ENCODE data around the gene YWHAH. TPM values are rescaled to one million over a fixed set of nuclear protein-coding genes. Genes with fewer than 3 reads are reported as not detected.
A peak's percentile ranks its signal among the peaks of the same experiment; 100 is the strongest.

YWHAH gene
- polyA plus RNA-seq, 2 of the 4 experiments (the other 2 are of a cell fraction) = 91.9 to 137 TPM

- ChIA-PET POLR2A (no interaction called here), CTCF (interaction anchor here (0.8 to 1.4 kb wide), 2 partner anchors 28 to 71 kb away, joined by 3 to 4 read pairs; no protein-coding TSS in a partner anchor)
- WGBS (ENCODE audit: missing lambda C conversion rate) = 96% methylated on average over 5 of the region's 5 CpGs
- DNase-seq (ENCODE audit: low read depth in 1 of 2, low spot score in 1 of 2) = no peak
- Histone ChIP-seq H3K4me1 (peaks cover 20% of the 10 kb centered on the region), H3K9me3 (no peaks in the 10 kb centered on the region), H3K27ac (peak overlapping the region in 1 of 2 experiments; percentile 100; a peak in 1 of 6 replicates), H3K4me2 (no peak overlapping the region), H3K4me3 (no peak overlapping the region)
- ATAC-seq = no peak
- no peak for FAIRE-seq
- no peak for TF ChIP-seq RAD21 (conservative IDR thresholded peaks at IDR 0.05 in 1 of 2, IDR thresholded peaks at IDR 0.05 in 1 of 2)
- TF ChIP-seq BCL3 (IDR thresholded peaks at IDR 0.05) = no peak
- no peak for TF ChIP-seq RNF2 (IDR thresholded peaks at IDR 0.05; ENCODE audit: borderline replicate concordance, low read depth)
- TF ChIP-seq PHF8 (IDR thresholded peaks at IDR 0.05; ENCODE audit: borderline replicate concordance, low read depth) = no peak
- TF ChIP-seq POLR2AphosphoS2 (conservative IDR thresholded peaks at IDR 0.05; ENCODE audit: low read length) = no peak
- no peak for TF ChIP-seq HDAC2 (IDR thresholded peaks at IDR 0.05)
- TF ChIP-seq, protein P1, sequence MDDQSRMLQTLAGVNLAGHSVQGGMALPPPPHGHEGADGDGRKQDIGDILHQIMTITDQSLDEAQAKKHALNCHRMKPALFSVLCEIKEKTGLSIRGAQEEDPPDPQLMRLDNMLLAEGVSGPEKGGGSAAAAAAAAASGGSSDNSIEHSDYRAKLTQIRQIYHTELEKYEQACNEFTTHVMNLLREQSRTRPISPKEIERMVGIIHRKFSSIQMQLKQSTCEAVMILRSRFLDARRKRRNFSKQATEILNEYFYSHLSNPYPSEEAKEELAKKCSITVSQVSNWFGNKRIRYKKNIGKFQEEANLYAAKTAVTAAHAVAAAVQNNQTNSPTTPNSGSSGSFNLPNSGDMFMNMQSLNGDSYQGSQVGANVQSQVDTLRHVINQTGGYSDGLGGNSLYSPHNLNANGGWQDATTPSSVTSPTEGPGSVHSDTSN (IDR thresholded peaks at IDR 0.05) = no peak
- no peak for TF ChIP-seq EP300 (IDR thresholded peaks at IDR 0.05)
- TF ChIP-seq TP53 (CRISPR knock-in tag; IDR thresholded peaks at IDR 0.05) = no peak
- TF ChIP-seq MAZ (IDR thresholded peaks at IDR 0.05; ENCODE audit: borderline replicate concordance, low read depth, low read length) = no peak
- no peak for TF ChIP-seq CHD2 (IDR thresholded peaks at IDR 0.05; ENCODE audit: low read length, partially characterized antibody)
Observed at GRCh38 chr22:31942091-31942490, 2.2 kb upstream of the YWHAH start.

- no peak for FAIRE-seq
- Histone ChIP-seq H3K4me3 (peak overlapping the region; percentile 96), H3K9me3 (no peaks in the 10 kb centered on the region), H3K4me1 (peaks cover 26% of the 10 kb centered on the region), H3K27ac (peak overlapping the region; percentile 100), H3K4me2 (peak overlapping the region; percentile 79)
- ChIA-PET POLR2A (no interaction called here), CTCF (no interaction called here)
- ATAC-seq = no peak; a peak in 1 of 6 replicates
- WGBS (ENCODE audit: missing lambda C conversion rate) = 74% methylated on average over 8 of the region's 15 CpGs
- DNase-seq (ENCODE audit: low read depth in 1 of 2, low spot score in 1 of 2) = no peak
- TF ChIP-seq GATA3 (IDR thresholded peaks at IDR 0.05; ENCODE audit: borderline replicate concordance) (no peak), ZSCAN20 (CRISPR knock-in tag; IDR thresholded peaks at IDR 0.05) (no peak), FOSL2 (IDR thresholded peaks at IDR 0.05) (no peak), FOSL2 (CRISPR knock-in tag; IDR thresholded peaks at IDR 0.05) (no peak), ZC3H11A (IDR thresholded peaks at IDR 0.05) (no peak), BHLHE40 (IDR thresholded peaks at IDR 0.05; ENCODE audit: low read depth, low read length) (no peak), REST (IDR thresholded peaks at IDR 0.05) (no peak), MAX (IDR thresholded peaks at IDR 0.05) (no peak), MAZ (IDR thresholded peaks at IDR 0.05; ENCODE audit: borderline replicate concordance, low read depth, low read length) (no peak), FOSB (CRISPR knock-in tag; IDR thresholded peaks at IDR 0.05) (no peak), CBX2 (IDR thresholded peaks at IDR 0.05; ENCODE audit: borderline replicate concordance, low read depth) (no peak), FOXS1 (CRISPR knock-in tag; IDR thresholded peaks at IDR 0.05) (no peak), E2F6 (IDR thresholded peaks at IDR 0.05; ENCODE audit: borderline replicate concordance, low read depth) (no peak), RFX5 (IDR thresholded peaks at IDR 0.05) (no peak), NPAS2 (CRISPR knock-in tag; IDR thresholded peaks at IDR 0.05; ENCODE audit: borderline replicate concordance) (no peak), HMGXB4 (CRISPR knock-in tag; IDR thresholded peaks at IDR 0.05; ENCODE audit: borderline replicate concordance) (no peak), ELK1 (IDR thresholded peaks at IDR 0.05; ENCODE audit: low read depth, low read length) (no peak)
Observed at GRCh38 chr22:31943206-31943977, 943 bp upstream of the YWHAH start.

Data from A549 (cell line).